RKO (cell line): ENCODE data around the gene ENTHD1.
A peak's percentile ranks its signal among the peaks of the same experiment; 100 is the strongest.

ENCODE experiments used
- DNase-seq: peaks from one replicate; pipeline ENCODE4 v3.0.0-alpha.2; 2016; ENCODE audit warnings: low spot score

Gene ENTHD1

DNA sequence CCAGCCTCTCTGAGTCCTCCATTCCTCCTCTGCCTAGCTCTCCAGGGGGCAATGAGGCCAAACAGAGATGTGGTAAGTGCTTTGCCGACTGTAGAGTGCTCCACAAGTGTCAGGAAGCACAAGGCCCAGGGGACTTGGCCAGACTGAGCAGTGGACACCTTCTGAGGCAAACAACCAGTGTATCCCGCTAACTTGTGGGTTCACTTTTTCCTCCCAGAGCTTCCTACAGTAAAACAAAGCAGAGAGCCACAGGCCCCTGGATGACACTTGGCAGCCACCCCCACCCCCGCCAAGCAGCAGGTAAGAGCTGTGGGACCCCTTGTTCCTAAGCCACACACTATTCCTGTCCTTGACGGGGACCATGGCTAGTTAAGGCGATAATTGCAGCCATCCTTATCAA lies 162.1 kb downstream of the ENTHD1 start:
- no peak for DNase-seq

- no peak for DNase-seq
Measured at GRCh38 chr22:39729141-39729934, 164.2 kb downstream of the ENTHD1 start.

- DNase-seq, result no peak
Measured at GRCh38 chr22:39728236-39728860, 165.2 kb downstream of the ENTHD1 start.

- DNase-seq, result no peak
Measured at GRCh38 chr22:39727541-39727940, 166.0 kb downstream of the ENTHD1 start.

- no peak for DNase-seq
Measured at GRCh38 chr22:39725351-39726035, 168.1 kb downstream of the ENTHD1 start.

DNA sequence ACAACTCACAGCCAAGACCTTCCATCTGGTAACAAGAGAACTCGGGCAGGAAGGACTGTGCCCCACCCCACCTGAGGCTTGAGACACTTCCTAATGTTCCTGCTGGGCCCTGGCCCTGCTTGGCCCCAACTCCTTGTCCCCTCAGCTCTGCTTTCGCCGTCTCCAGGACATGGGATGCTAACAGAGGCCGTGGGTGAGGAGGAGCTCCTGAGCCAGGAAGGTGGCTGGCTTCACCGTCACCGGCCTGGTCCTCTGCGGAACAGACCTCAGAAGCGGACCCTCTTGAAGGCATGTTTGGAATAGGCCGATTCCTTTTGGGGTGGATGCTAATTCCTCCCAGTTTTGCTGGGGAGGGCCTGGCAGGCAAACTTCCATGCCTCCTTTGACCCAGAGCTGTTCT lies 168.7 kb downstream of the ENTHD1 start:
- DNase-seq, result no peak

- DNase-seq, result no peak
Measured at GRCh38 chr22:39724390-39724789, 169.2 kb downstream of the ENTHD1 start.

DNA sequence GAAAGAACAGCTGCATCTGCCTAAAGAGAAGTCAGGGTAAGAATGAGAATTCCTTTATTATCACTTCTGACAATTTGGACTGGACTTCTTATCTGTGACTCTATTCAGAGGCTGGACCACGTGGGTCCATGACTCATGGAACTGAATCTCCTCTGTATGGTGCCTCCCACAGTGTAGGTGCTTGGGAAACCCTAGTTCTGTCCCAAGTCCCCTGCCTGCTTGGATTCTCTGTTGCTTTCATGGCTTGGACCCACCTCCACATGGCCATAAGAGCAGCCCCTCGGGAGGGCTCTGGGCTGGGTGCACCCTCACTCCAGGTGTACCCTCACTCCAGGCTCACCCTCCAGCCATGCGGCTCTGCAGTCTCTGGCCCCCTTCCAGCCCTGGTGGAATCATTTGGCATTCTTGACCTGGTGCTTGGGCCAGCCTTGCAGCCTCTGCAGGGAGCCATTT lies 169.6 kb downstream of the ENTHD1 start:
- peak; percentile 40 for DNase-seq

DNA sequence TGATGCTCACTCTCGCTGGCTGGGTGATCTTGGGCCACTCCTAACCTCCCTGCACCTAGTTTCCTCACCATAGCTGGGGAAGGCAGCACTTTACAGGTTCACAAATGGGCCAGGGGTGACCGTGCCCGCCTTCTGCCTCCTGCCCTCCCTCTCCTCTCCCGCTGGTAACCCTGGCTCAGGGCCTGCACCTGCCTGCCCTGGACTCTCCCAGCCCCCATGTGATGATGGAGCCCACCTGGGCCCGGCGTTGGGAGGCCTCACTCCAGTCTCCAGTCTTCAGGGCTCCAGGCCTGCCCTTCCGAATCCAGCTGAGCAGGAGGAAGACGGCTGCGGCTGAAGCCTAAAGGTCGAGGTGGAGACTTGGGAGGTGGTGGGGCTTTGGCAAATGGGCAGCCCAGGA lies 170.1 kb downstream of the ENTHD1 start:
- no peak for DNase-seq

DNA sequence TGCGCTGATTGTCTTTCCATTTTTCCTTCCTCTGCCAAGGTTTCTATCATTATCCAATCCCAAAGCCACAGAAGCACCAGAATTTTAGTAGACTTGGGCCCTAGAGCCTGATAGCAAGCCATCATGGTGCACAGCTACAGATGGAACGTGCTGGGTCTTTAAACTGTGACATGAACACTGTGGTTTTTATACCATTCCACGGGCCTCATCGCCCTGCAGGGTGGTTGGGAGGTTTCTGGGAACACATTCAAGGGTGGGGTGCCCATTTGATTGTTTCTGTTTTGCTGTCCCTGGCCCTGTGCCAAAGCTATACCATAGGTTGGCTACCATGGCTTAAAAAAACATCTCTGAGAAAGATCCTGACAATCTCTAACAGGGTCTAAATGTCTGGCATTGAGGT lies 171.1 kb downstream of the ENTHD1 start:
- no peak for DNase-seq

GRCh38 chr22:39722032-39722325 lies 171.6 kb downstream of the ENTHD1 start:
- DNase-seq, result no peak

DNA sequence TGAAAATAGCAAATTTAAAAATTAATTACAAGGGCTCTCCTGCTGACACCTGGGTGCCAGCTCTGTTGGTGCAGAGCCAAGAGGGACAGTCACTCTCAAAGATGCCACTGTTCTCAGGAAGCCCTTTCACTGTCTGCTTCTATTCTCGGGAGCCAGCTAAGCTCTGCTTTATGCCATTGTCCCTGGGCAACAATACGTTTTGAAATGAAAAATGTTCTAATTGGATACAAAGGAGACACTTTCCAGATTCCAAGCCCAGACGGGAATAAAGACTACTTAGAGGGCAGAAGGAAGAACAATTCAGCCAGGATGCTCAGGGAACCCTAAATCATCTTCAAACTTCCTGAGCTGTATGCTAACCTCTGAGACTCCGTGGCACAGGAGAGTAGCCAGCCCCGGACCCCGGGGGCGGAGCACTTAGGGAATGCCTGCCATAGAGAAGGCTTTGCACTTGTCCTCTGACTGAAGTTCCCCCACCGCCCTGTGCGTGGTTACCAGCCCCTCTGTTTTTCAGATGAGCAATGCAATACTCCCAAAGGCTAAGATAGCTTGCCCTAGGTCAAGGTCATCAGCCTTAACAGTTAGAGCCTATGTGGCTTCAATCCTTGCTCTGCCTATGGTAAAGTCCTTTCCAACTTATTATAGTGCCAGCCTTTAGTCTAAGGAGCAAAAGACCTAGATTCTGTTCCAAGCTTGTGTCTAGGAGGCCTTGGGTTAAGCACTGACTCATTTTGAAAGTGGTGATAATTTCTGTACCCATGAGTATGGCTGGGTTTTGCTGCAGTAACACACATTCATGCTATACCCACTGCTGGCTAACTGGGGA lies 172.1 kb downstream of the ENTHD1 start:
- no peak for DNase-seq

GRCh38 chr22:39719559-39720450 lies 173.8 kb downstream of the ENTHD1 start:
- DNase-seq, result no peak

- no peak for DNase-seq
Measured at GRCh38 chr22:39718921-39719475, 174.6 kb downstream of the ENTHD1 start.

- no peak for DNase-seq
Measured at GRCh38 chr22:39718206-39718605, 175.4 kb downstream of the ENTHD1 start.

- DNase-seq, result no peak
Measured at GRCh38 chr22:39717099-39717498, 176.5 kb downstream of the ENTHD1 start.

DNA sequence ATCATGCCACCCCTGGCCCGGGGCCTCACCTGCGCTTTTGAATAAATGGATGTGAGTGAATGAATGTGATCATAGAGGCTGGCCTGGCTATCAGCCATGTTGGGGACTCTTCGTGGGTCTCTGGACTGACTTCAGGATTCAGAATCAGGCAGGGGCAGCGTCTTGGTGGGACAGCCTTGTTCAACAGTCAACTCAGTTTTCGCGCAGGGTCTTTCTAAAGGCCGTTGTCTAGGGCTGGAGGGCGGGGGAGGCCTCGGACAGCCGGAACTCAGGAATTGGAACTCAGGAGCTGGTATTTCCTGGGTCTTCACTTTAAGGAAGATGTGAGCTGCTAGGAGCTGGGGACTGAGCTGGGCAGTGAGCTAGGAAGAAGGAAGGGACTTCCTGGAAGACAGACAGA lies 177.0 kb downstream of the ENTHD1 start:
- DNase-seq, result no peak

DNA sequence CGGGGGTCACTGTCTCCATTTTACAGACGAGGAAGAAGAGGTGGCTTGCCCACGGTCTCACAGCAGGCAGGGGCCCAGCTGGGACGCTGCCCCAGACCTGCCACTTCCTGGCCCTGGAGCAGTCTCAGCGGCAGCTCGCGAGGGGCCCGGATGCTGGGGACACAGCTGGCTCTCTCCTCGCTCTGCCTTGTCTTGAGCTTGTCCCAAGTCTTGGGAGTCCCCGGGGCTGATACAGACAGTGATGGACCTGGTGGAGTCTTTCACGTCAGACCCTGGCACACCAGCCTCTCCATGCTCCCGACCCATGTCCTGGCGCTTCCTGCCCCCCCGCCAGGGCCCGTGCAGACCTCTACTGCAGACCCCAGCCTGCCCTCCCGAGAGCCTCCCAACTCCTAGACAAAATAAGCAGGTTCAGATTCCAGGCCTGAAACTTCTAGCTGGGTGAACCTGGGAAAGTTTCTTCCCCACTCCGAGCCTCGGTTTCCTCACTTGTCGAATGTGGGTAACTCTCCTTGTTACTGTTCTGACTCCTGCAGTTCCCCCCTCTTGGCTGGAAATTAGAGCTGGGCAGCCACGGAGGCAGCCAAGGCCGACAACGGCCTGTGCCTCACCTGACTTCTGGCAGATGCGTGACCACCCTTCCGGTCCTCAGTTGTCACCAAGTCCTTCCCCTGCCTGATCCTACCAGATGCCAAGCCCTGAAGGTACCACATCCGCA lies 177.6 kb downstream of the ENTHD1 start:
- no peak for DNase-seq

- no peak for DNase-seq
Measured at GRCh38 chr22:39714321-39714720, 179.2 kb downstream of the ENTHD1 start.

DNA sequence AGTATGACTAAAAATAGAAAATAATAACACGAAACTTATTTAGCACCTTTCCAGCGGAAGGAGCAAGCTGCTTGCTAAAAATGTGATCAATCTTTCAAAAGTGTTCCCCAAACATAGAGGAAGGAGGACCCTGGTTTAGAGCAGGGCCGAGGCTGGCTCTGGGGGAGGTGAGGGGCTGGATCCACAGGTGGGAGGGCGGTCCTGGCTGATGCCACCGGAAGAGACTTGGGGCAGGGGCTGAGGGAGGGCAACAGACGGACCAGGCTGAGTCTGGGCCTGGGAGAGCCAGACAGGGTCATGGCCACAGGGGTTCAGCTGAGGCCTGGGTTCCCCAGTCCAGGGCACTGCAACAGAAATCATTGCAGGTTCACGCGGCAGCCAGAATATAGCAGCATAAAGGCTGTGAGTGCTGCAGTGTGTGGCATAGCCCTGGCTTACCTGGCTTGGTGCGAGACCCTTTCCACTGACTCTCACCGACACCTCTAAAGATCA lies 179.7 kb downstream of the ENTHD1 start:
- no peak for DNase-seq
